GM12865 (cell line): ENCODE measurements around the gene ANKRD23.
A peak's percentile ranks its signal among the peaks of the same experiment; 100 is the strongest.
"Not testable (repeated sequence)": the region's sequence is repeated elsewhere in the genome, so short reads cannot be mapped to it uniquely, and the experiment has no call there.

Experiments
- DNase-seq: peaks from one replicate; pipeline ENCODE4 v3.0.0; 2010; ENCODE audit warnings: low read depth
- H3K4me3 ChIP-seq: 2 replicates; pipeline ENCODE4 v1.5.1; 2011; ENCODE audit warnings: mild to moderate bottlenecking, low read depth, low read length, control low read depth
- CTCF ChIP-seq: IDR thresholded peaks from 2 replicates; pipeline ENCODE4 v1.5.1; 2011; ENCODE audit warnings: low read length, control low read depth, low read depth, inconsistent platforms; ENCODE audit not compliant: insufficient read depth; ENCODE audit errors: missing control alignments

ANKRD23 gene

GRCh38 chr2:96801005-96801785, 42.6 kb downstream of the ANKRD23 start:
- DNase-seq, result peak; percentile 81
- no peak overlapping the region for H3K4me3 ChIP-seq
- TF ChIP-seq CTCF, result peak; percentile 91

DNA sequence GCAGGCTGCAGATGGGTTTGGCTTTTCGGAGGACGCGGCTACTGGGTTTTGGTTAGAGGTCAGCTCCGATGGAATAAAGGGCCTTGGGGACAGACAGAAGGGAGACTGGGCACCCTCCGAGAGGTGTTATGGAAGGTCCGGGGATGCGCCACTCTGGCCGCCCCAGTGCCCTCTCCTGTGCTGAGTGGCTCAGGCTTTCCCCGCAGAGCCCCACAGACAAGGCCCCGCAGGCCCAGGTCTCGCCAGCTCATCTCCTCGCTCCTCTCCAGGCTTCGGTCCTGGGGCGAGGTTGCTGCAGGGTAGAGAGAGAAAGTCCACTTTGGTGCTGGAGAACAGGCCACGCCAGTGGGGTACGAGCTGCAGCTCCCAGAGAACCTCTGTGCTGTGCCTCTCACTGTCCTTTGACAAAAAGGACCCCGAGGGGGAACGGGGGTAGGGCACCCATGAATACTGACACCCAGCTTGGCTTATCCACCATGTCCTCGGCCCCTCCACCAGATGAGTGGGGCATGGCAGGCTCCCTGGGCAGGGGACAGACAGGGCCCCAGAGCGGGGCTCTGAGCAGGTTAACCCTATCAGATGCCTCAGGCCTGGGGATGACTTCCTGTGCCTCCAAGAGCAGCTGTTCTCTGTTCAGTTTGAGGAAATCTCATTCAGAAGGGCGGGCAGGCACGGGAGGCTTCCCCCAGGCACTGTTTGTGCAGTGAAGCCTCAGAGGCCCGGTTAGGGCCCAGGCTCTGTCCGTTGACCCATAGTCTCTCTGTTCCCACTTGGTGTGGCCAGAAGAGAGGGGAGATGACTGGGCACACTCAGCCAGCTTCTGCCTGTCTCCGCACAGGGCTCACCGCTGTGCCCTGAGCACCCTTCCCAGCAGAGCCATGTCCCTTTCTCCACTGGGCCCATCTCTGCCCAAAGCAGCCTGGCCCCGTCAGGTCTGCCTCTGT, 43.5 kb downstream of the ANKRD23 start:
- no peak overlapping the region for H3K4me3 ChIP-seq
- TF ChIP-seq CTCF, result no peak
- DNase-seq, result no peak

- H3K4me3 ChIP-seq, result no peak overlapping the region
- DNase-seq, result no peak
- no peak for TF ChIP-seq CTCF
These were observed 44.2 kb downstream of the ANKRD23 start for GRCh38 chr2:96799623-96799935.

GRCh38 chr2:96798733-96799622, 44.8 kb downstream of the ANKRD23 start:
- no peak for DNase-seq
- TF ChIP-seq CTCF, result no peak
- no peak overlapping the region for H3K4me3 ChIP-seq

- no peak for DNase-seq
- H3K4me3 ChIP-seq, result no peak overlapping the region
- no peak for TF ChIP-seq CTCF
These were observed 46.7 kb downstream of the ANKRD23 start for GRCh38 chr2:96797066-96797625.

GRCh38 chr2:96796497-96796896, 47.3 kb downstream of the ANKRD23 start:
- H3K4me3 ChIP-seq, DNase-seq: not testable (repeated sequence)
